ENCODE measurements around the gene MCF2L.

MCF2L gene

DNA sequence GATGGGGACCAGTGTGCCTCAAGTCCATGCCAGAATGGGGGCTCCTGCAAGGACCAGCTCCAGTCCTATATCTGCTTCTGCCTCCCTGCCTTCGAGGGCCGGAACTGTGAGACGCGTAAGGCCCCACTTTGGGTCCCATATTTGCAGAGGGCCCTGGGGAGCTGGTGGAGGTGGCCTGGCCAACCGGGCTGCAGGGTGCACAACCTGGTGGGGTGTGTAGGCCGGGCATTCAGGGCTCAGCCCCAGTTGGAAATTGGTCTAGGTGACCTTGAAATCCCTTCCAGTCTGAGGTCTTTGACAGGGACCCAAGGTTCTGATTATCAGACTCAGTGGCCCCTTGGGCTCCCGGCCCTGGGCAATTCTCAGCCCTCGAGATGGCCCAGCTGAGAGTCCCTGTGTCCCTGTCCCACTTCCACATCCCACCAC is 144.8 kb downstream of the MCF2L start:
- no peak for DNase-seq (ENCODE audit: low spot score)

DNA sequence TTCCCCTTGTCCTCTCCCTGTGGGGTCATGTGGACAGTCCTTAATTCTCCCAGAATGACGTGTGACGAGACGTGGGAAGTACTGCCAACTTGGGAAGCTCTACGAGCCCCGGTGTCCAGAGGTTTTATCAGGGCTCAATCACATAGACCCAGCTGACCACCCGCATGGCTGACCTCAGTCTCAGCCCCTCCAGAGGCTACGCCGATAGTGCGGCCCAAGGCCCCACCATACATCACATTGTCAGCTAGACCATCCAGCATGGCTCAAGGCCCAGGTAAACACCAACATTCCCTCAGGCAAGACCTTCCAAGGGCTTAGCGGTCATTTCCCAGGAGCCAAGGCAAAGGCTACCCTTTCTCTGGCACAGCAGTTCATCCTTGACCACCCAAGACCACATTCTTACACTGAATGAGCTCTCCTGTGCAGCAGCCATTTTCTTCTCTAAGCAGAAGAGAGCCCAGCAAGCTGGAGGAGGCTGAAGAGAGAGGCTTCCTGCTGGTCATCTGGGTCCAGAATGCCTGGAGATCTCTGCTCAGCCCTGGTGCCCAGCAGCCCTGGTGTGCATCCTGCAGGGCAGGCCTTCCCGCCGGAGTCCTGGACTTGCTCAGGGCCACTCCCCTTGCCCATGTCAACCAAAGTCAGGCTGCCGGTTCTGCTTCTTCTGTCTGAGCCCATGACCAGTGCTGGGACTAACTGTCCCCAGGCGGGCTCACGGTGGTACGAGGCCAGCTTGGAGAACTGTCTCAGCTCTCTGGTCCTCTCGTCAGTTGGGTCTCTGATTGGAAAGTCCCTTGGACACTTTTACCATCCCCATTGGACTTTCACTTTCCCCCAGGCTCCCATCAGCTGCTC is 145.7 kb downstream of the MCF2L start:
- DNase-seq (ENCODE audit: low spot score), result no peak

DNA sequence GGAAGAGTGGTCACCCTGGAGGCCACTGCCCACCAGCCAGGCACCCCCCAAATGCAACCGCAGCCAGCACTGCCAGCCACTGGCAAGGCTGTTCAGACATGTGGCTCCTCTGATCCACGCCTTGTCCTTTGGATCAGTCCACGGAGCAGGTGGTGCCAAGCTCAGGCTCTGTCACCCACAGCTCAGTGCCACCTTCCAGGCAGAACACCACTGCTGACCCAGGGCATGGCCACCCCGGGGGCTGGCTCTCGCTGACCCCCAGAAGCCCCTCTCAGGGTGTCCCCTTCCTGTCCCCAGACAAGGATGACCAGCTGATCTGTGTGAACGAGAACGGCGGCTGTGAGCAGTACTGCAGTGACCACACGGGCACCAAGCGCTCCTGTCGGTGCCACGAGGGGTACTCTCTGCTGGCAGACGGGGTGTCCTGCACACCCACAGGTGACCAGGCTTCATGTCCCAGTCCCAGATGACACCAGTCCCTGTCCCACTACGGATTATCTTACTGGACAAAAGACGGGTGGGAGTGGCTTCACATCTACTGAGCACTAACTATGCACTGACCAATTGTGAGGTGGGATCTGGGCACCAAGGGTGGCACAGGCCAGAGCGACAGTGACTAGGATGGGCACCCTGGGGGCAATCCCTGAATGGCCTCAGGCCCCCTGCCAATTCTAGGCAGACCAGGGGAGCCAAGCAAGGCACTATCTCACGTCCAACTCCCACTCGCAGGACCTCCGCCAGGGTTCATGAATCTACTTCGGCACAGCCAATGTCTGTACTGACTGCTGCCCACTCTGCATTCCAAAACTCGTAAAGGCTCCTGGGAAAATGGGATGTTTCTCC is 146.6 kb downstream of the MCF2L start:
- no peak for DNase-seq (ENCODE audit: low spot score)

GRCh38 chr13:113116206-113116800 is 147.3 kb downstream of the MCF2L start:
- no peak for DNase-seq (ENCODE audit: low spot score)

- no peak for DNase-seq (ENCODE audit: low spot score)
Measured at GRCh38 chr13:113116871-113117271, 147.9 kb downstream of the MCF2L start.

DNA sequence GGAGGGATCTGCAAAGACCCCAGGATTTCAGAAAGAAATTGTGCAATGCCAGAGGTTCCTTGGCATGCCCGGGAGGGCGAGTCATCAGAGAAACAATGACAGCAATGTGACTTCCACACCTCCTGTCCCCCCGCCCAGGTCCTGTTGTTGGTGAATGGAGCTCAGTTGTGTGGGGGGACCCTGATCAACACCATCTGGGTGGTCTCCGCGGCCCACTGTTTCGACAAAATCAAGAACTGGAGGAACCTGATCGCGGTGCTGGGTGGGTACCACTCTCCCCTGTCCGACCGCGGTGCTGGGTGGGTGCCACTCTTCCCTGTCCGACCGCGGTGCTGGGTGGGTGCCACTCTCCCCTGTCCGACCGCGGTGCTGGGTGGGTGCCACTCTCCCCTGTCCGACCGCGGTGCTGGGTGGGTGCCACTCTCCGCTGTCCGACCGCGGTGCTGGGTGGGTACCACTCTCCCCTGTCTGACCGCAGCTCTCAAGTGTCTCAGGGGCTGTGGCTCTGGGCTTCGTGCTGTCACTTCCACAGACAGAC is 148.4 kb downstream of the MCF2L start:
- DNase-seq (ENCODE audit: low spot score), result no peak

DNA sequence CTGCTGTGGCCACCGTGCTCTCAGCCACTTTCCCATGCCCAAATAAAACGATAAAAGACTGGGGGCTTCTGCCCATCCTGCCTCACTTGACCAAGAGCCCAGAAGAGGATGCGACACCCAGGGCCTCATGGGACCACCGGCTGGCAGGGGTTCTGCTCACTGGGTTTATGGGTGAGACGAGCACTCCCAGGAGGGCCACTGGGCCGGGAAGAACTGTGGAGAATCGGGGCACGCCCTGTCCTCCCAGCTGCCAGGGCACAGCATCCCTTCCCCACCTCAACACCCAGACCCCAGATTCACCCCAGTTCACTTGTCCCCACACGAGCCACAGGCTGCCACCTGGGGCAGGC is 148.9 kb downstream of the MCF2L start:
- DNase-seq (ENCODE audit: low spot score), result no peak

GRCh38 chr13:113118261-113119021 is 149.4 kb downstream of the MCF2L start:
- DNase-seq (ENCODE audit: low spot score), result no peak

DNA sequence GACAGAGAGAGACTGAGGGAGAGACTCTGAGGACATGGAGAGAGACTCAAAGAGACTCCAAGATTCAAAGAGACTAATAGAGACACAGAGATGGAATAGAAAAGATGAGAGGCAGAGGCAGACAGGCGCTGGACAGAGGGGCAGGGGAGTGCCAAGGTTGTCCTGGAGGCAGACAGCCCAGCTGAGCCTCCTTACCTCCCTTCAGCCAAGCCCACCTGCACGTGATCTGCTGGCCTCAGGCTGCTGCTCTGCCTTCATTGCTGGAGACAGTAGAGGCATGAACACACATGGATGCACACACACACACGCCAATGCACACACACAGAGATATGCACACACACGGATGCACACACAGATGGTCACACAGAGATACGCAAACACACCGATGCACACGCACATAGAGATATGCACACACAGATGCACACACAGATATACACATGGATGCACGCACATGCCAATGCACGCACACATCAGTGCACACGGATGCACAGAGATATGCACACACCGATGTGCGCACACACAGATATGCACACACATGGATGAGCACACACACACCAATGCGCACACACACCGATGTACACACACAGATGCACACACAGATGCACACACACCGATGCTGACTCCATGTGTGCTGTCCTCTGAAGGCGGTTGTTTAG is 150.3 kb downstream of the MCF2L start:
- no peak for DNase-seq (ENCODE audit: low spot score)

- no peak for DNase-seq (ENCODE audit: low spot score)
Measured at GRCh38 chr13:113119822-113120189, 150.8 kb downstream of the MCF2L start.

DNA sequence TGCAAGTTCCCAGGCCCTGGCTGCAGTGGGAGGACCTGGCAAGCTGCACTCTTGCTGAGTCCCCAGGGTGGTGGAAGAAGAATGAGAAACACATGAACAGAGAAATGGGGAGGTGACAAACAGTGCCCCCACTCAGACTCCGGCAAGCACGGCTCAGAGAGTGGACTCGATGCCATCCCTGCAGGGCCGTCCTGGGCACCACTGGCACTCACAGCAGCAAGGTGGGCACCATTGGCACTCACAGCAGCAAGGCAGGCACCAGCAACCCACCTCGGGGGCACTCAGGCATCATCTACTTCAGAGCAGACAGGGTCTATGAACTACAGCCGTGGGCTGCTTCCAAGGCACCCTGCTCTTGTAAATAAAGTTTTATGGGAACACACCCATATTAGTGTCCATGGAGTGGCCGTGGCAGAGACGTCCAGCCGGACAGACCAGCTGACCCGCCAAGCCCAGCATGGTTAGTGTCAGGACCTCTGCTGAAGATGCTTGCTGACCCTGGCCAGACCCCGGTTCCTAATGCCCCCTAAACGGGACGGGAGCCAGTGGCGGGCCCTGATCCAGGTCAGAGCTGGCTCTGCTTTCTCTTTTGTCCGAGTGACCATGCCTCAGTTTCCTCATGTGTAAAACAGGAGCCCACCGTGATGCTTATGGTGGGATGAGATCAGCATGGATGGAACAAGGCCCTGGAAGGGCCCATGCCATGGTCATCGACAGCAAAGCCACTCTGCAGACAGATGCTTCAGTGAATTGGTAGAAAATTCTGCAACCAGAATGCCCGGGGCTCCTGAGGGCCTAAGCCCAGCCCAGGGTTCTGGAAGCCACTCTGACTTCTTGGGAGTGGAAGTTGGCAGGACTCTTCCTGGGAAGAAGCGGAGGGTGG is 151.5 kb downstream of the MCF2L start:
- no peak for DNase-seq (ENCODE audit: low spot score)

DNA sequence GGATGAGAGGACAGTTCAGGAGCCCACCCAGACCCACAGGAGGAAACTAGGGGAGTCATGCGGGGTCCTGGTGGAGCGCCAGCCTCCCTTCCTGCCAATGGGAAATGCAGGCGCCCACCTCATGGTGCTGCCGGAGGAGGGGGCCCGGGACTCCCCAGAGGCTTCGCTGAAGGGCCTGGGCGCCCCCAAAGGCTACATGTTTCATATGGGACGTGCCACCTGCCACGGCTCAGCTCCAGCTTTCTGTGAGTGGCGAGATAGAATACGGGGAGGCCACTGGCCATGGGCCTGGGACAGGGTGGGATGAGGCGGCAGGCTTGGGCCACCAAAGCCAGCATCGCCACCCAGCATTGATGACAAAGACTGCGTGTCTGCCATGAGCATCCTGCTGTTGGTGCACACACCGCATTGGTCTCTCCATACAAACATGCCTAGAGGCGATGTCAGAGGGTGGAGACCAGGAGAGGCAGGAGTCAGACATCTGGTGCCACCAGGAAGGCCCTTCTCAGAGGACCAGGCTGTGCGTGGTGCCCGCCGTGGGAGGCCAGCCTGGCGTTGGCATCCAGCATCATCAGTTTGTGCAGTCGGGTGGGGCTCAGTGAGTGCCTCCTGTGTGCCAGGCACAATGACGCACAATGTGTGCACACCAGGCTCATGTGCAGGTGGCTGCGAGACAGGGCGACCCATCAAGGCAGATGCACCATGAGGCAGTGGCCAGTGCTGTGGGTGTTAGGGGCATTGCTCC is 152.3 kb downstream of the MCF2L start:
- DNase-seq (ENCODE audit: low spot score), result no peak

- no peak for DNase-seq (ENCODE audit: low spot score)
Measured at GRCh38 chr13:113121928-113122471, 153.0 kb downstream of the MCF2L start.

DNA sequence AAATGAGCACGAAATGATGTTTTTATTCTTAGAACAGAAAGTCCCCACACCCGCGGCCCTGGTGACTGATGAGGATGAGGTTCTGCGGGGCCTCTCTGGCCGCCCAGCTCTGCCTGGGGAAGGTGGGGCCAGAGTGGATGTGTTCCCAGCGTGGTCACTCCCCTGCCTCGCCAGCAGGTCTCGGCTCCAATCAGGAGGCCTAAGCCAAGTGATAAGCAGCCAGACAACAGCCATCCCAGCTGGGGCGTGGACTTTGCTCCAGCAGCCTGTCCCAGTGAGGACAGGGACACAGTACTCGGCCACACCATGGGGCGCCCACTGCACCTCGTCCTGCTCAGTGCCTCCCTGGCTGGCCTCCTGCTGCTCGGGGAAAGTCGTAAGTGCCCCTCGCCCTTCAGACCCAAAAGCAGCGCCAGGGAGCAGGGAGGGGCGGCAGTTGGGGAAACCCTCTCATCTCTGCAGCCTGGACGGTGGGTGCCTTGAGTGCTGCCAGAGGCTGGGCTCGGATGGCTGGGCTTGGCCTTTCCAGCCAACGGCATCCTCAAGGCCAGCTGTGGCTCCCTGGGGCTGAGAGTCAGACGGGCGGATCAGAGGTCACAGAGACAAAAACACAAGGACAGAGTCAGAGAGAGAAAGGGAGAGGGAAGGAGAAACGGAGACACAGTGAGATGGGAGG is 153.7 kb downstream of the MCF2L start, which contains the start of gene F10:
TSS of gene F10 (plus strand) at position 250 of the 676 bp plus-strand sequence. CDS start at position 307, 57 bp downstream.
- no peak for DNase-seq (ENCODE audit: low spot score)

DNA sequence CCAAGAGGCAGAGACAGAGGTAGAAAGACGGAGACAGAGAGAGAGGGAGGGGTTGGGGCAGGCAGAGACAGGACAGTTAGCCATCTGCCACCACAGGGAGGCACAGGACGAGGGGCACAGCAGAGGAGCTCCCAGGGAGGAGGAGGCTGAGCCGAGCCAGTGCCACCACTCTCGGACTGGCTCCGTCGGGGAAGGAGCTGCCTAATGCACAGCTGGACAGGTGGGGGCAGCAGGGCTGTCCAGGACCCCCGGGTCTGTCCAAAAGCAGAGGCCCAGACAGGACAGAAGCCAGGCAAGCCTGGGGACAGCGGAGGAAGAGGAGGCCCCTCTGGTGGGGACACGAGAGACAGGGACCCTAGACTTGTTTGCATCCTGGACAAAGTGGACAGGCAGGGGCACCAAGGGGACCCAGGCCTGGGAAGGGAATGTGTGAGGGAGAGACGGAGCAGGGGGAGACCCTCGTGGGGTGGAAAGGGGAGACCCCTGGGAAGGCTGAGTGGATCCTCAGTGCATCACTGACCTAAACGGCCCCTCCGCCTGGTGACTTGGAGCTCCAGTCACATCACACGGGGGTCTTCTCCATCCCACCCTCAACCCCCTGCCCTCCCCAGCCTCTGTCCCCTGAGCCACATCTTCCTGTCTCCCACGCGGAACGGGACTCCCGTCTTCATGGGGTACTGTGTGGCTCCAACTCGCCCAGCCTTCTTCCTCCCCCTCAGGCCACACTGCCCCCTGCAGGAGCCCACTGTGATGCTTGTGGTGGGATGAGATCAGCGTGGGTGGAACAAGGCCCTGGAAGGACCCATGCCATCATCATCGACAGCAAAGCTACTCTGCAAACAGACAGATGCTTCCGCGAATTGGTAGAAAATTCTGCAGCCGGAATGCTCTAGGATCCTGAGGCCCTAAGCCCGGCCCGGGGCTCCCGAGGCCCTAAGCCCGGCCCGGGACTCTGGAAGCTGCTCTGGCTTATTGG is 154.5 kb downstream of the MCF2L start:
- no peak for DNase-seq (ENCODE audit: low spot score)

DNA sequence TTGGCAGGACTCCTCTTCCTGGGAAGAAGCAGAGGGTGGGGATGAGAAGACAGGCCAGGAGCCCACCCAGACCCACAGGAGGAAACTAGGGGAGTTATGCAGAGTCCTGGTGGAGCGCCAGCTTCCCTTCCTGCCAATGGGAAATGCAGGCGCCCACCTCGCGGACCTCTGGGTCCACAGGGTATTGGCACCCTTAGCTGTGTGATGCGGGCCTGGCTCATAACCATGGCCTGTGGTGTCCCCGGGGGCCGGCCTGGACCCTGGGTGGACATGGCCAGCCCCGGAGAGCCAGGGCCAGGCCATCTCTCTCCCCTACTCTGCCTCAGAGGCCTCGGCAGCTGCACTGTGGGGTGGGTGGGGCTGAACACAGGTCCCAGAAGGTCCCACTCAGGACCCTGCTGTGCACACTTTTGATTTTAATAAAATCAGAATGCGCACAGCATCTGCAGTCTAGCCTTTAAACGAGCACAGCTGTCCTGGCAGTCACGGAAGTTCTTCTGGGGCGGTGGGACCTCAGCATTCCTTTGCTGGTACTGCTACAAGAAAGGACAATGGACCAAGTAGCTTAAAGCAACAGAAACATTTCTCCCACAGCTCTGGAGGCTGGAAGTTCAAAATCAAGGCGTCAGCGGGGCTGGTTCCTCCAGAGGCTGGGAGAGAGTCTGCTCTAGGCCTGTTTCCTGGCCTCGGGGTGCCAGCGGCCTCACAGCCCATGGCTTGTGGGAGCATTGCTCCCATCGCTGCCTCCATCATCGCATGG is 155.4 kb downstream of the MCF2L start:
- no peak for DNase-seq (ENCODE audit: low spot score)

All from activated CD4-positive, alpha-beta T cell treated with anti-CD3 and anti-CD28 coated beads, Interleukin-2, Interleukin-4, amounts not matched to agents 100 ng/mL and 50 ng/mL, durations not matched to agents 16 hours and 8 hours (primary cell).